Uterus (tissue), 4 donors: ENCODE data around the gene PAQR8. TPM values are rescaled to one million over a fixed set of nuclear protein-coding genes. Genes with fewer than 3 reads are reported as not detected.

ENCODE experiments used
- DNase-seq, 2 donors: peaks; one replicate each; pipeline ENCODE4 v3.0.0-alpha.2; 2019 to 2020
- H3K27ac ChIP-seq, 2 donors: fragments of 200-600 bp; sonication (generic); 1 replicate in 1 of 2; 2 replicates in 1 of 2; pipeline ENCODE4 v1.5.1; 2016 to 2018
- H3K27me3 ChIP-seq, 2 donors: fragments of 200-600 bp; sonication (generic); one replicate each; pipeline ENCODE4 v1.5.1; 2018 to 2019; ENCODE audit warnings: control low read depth in 1 of 2
- H3K36me3 ChIP-seq, 2 donors: fragments of 200-600 bp; sonication (generic); one replicate each; pipeline ENCODE4 v1.5.1; 2019; ENCODE audit warnings: control low read depth in 1 of 2
- H3K4me1 ChIP-seq, 2 donors: fragments of 200-600 bp; sonication (generic); one replicate each; pipeline ENCODE4 v1.5.1; 2018 to 2019; ENCODE audit warnings: control low read depth in 1 of 2
- H3K4me3 ChIP-seq, 2 donors: fragments of 200-600 bp; sonication (generic); 1 replicate in 1 of 2; 2 replicates in 1 of 2; pipeline ENCODE4 v1.5.1; 2018 to 2019; ENCODE audit warnings: mild to moderate bottlenecking in 1 of 2
- H3K9me3 ChIP-seq, 2 donors: fragments of 200-600 bp; sonication (generic); one replicate each; pipeline ENCODE4 v1.5.1; 2019; ENCODE audit warnings: control low read depth in 1 of 2
- CTCF ChIP-seq, 4 experiments: fragments of 200-600 bp in 2 of 4; fragments of 450-650 bp in 2 of 4; sonication (generic) in 2 of 4; IDR thresholded peaks; one replicate each; pipeline ENCODE4 v1.5.1; 2016 to 2019; ENCODE audit warnings: antibody characterized with exemption in 4 of 4, mild to moderate bottlenecking in 2 of 4, moderate library complexity in 1 of 4
- POLR2A ChIP-seq, 2 donors: fragments of 450-650 bp; IDR thresholded peaks; one replicate each; pipeline ENCODE4 v1.6.1; 2016; ENCODE audit warnings: antibody characterized with exemption in 2 of 2, mild to moderate bottlenecking in 1 of 2, moderate library complexity in 1 of 2
- intact Hi-C: fragments of 100-400 bp; cut with DNase I; formaldehyde crosslinking; loops from one replicate; pipeline ENCODE4 v1.15.1; 2023; ENCODE audit warnings: low total_unique reads
- total RNA-seq, 4 donors: library from RNA; depleted of rRNA in 3 of 4; stranded (reverse); fragments of >200 nt in 3 of 4; gene quantifications; one replicate each; pipeline versions ENCODE4 v1.1.0 to v1.2.4, GENCODE V29; 2014 to 2023
- donor health status: DM: yes; HTN: yes; CAD: no.

Gene PAQR8
- total RNA-seq, 4 donors from 2014 or later: 12.3 to 24.7 (median 13.9) TPM

- no peaks in the 10 kb centered on the region for H3K27me3 ChIP-seq
- no peaks in the 10 kb centered on the region for H3K36me3 ChIP-seq
- H3K27ac ChIP-seq: no peak overlapping the region
- TF ChIP-seq POLR2A (IDR thresholded peaks at IDR 0.05): no peak
- no peak for TF ChIP-seq CTCF (IDR thresholded peaks at IDR 0.05)
- no peak overlapping the region for H3K4me3 ChIP-seq
- no peaks in the 10 kb centered on the region for H3K4me1 ChIP-seq
- DNase-seq: no peak
- intact Hi-C loops: no loop called here
- H3K9me3 ChIP-seq: no peaks in the 10 kb centered on the region
Measured at GRCh38 chr6:52347818-52348217, 14.1 kb upstream of the PAQR8 start.

GRCh38 chr6:52351879-52352238, 10.1 kb upstream of the PAQR8 start:
- intact Hi-C loops: no loop called here
- Histone ChIP-seq H3K27me3 (no peaks in the 10 kb centered on the region), H3K4me1 (no peaks in the 10 kb centered on the region), H3K36me3 (no peaks in the 10 kb centered on the region), H3K4me3 (no peak overlapping the region), H3K9me3 (no peaks in the 10 kb centered on the region), H3K27ac (peak overlapping the region in 1 of 2 donors; percentile 35)
- no peak for DNase-seq
- TF ChIP-seq POLR2A (IDR thresholded peaks at IDR 0.05) (no peak), CTCF (IDR thresholded peaks at IDR 0.05) (no peak)

- Histone ChIP-seq H3K27ac (peak overlapping the region in 1 of 2 donors; percentile 35), H3K4me3 (no peak overlapping the region)
- no peak for DNase-seq
Measured at GRCh38 chr6:52352239-52353018, 9.5 kb upstream of the PAQR8 start.

GRCh38 chr6:52356017-52356416, 5.9 kb upstream of the PAQR8 start:
- intact Hi-C loops: no loop called here
- H3K27me3 ChIP-seq: no peaks in the 10 kb centered on the region
- no peaks in the 10 kb centered on the region for H3K36me3 ChIP-seq
- no peaks in the 10 kb centered on the region for H3K4me1 ChIP-seq
- no peak for DNase-seq
- no peak for TF ChIP-seq POLR2A (IDR thresholded peaks at IDR 0.05)
- TF ChIP-seq CTCF (IDR thresholded peaks at IDR 0.05): no peak
- no peak overlapping the region for H3K27ac ChIP-seq
- H3K4me3 ChIP-seq: no peak overlapping the region
- no peaks in the 10 kb centered on the region for H3K9me3 ChIP-seq

More at GRCh38 chr6:52352239-52353018, 9.5 kb upstream of the PAQR8 start:
- intact Hi-C loops: no loop called here
- Histone ChIP-seq H3K27me3 (no peaks in the 10 kb centered on the region), H3K36me3 (no peaks in the 10 kb centered on the region), H3K9me3 (no peaks in the 10 kb centered on the region), H3K4me1 (no peaks in the 10 kb centered on the region)
- no peak for TF ChIP-seq CTCF (IDR thresholded peaks at IDR 0.05)
- no peak for TF ChIP-seq POLR2A (IDR thresholded peaks at IDR 0.05)

GRCh38 chr6:52359403-52359802, 2.5 kb upstream of the PAQR8 start:
- no peaks in the 10 kb centered on the region for H3K27me3 ChIP-seq
- TF ChIP-seq CTCF (IDR thresholded peaks at IDR 0.05) (no peak), POLR2A (IDR thresholded peaks at IDR 0.05) (no peak)
- H3K27ac ChIP-seq: no peak overlapping the region
- intact Hi-C loops: no loop called here
- no peak overlapping the region for H3K4me3 ChIP-seq
- no peaks in the 10 kb centered on the region for H3K9me3 ChIP-seq
- H3K36me3 ChIP-seq: no peaks in the 10 kb centered on the region
- H3K4me1 ChIP-seq: peaks cover 0 to 6% of the 10 kb centered on the region in 2 donors
- DNase-seq: no peak
